ENCODE data around the gene RTP4.

RTP4 gene

GRCh38 chr3:187325632-187326031 lies 42.6 kb upstream of the RTP4 start:
- TF ChIP-seq CTCF (IDR thresholded peaks at IDR 0.05; ENCODE audit: insufficient read depth, missing control alignments), result no peak
- no peak for FAIRE-seq
- no peak for DNase-seq (ENCODE audit: insufficient read length, low spot score)

- no peak for DNase-seq (ENCODE audit: insufficient read length, low spot score)
- TF ChIP-seq CTCF (IDR thresholded peaks at IDR 0.05; ENCODE audit: insufficient read depth, missing control alignments), result no peak
- no peak for FAIRE-seq
These were observed 40.3 kb upstream of the RTP4 start for GRCh38 chr3:187327845-187328244.

- DNase-seq (ENCODE audit: insufficient read length, low spot score), result no peak
- no peak for TF ChIP-seq CTCF (IDR thresholded peaks at IDR 0.05; ENCODE audit: insufficient read depth, missing control alignments)
- no peak for FAIRE-seq
These were observed 39.5 kb upstream of the RTP4 start for GRCh38 chr3:187328691-187329090.

- no peak for TF ChIP-seq CTCF (IDR thresholded peaks at IDR 0.05; ENCODE audit: insufficient read depth, missing control alignments)
- no peak for DNase-seq (ENCODE audit: insufficient read length, low spot score)
- FAIRE-seq, result no peak
These were observed 33.3 kb upstream of the RTP4 start for GRCh38 chr3:187334904-187335303.

- no peak for TF ChIP-seq CTCF (IDR thresholded peaks at IDR 0.05; ENCODE audit: insufficient read depth, missing control alignments)
- FAIRE-seq, result no peak
- DNase-seq (ENCODE audit: insufficient read length, low spot score), result no peak
These were observed 31.9 kb upstream of the RTP4 start for GRCh38 chr3:187336322-187336721.

GRCh38 chr3:187340578-187340977 lies 27.6 kb upstream of the RTP4 start:
- no peak for TF ChIP-seq CTCF (IDR thresholded peaks at IDR 0.05; ENCODE audit: insufficient read depth, missing control alignments)
- FAIRE-seq (no peak), DNase-seq (ENCODE audit: insufficient read length, low spot score) (no peak)

GRCh38 chr3:187342255-187342654 lies 25.9 kb upstream of the RTP4 start:
- DNase-seq (ENCODE audit: insufficient read length, low spot score) (no peak), FAIRE-seq (no peak)
- no peak for TF ChIP-seq CTCF (IDR thresholded peaks at IDR 0.05; ENCODE audit: insufficient read depth, missing control alignments)
